Stimulated activated CD4-positive, alpha-beta T cell treated with anti-CD3 and anti-CD28 coated beads, TNF-alpha, amount 100 ng/mL, for 24 hours (primary cell): ENCODE measurements around the gene TENT4A.
"Not testable (repeated sequence)": the region's sequence is repeated elsewhere in the genome, so short reads cannot be mapped to it uniquely, and the experiment has no call there.

Source experiments
- DNase-seq, 3 experiments: peaks; one replicate each; pipeline ENCODE4 v3.0.0-alpha.2; 2020; ENCODE audit warnings: low read depth in 3 of 3

Gene TENT4A

DNA sequence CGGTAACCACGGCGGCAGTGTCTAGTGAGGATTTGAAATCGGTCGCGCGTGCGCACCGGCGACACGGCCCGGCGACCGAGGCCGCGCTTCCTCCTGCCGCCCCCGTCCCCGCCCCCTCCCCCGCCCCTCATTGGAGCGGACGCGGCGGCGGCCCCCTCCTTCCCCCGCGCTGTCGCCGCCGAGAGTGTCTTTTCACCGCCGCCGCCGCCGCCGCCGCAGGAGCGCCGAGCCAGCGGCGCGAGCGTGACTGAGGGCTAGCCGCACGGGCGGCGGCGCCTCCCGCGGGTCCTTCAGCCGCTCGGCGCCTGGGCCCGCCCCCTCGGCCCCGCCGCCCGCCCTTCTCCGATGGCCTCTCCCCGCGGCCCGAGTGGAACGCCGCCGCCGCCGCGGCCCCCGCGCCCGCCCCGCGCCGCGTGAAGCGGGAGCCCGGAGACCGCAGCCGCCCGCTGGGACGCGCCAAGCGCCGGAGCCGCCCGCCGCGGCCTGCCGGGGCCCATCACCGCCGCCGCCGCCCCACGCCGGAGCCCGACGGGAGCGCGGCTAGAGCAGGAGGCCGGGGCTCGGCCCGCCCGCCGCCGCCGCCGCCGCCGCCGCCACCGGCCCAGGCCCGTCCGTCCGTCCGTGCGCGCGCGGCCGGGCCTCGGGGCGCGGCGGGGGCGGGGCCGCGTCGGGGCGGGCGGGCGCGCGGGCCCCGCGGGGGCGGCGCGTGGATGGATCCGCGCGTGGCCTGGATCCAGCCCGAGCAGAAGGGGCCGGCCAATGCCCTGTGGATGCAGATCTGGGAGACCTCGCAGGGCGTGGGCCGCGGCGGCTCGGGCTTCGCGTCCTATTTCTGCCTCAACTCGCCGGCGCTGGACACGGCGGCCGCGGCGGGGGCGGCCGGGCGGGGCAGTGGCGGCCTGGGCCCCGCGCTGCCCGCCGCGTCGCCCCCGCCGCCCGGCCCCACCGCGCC lies at the start of gene TENT4A:
Gene TENT4A, plus strand, starts transcription at position 159 of the 952 bp plus-strand sequence. Its CDS starts 552 bp downstream, at position 711.
- DNase-seq: no peak

GRCh38 chr5:6666762-6667161 lies 46.5 kb upstream of the TENT4A start:
- DNase-seq: no peak

GRCh38 chr5:6667648-6668047 lies 45.6 kb upstream of the TENT4A start:
- no peak for DNase-seq

DNA sequence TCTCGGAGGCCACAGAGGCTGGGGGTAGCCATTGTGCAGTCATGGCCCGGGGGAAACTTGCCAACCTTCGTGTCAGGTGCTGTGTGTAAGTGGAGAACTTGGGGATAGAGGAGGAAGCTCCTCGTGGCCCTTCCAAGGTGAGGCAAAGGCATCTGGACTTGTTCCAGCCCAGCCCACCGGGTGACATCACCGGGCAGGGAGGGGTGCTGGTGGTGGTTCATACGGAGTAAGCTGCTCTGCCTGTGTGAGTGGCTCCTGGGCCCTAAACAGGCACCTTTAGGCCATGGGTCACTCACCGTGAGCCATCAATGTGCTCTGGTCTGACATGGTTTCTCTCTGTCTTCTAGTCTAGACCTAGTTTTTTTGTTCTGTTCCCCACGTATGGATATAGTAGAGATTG lies 44.5 kb upstream of the TENT4A start:
- DNase-seq: not testable (repeated sequence)

GRCh38 chr5:6673031-6673430 lies 40.2 kb upstream of the TENT4A start:
- DNase-seq: no peak

DNA sequence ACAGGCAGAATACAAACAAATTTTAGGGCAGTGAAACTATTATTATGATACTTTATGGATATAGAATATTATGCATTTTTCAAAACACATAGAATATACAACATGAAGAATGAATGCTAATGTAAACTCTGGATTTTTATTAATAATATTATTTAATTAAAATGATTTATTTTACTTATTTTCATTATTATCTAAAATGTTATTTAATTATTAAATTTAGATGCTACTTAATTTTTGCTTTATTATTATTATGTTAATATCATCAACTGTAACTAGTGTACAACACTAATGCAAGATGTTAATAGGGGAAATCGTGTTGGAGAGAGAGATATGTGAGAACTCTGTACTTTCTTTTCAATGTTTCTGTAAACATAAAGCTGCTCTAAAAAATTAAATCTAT lies 39.3 kb upstream of the TENT4A start:
- DNase-seq: no peak

DNA sequence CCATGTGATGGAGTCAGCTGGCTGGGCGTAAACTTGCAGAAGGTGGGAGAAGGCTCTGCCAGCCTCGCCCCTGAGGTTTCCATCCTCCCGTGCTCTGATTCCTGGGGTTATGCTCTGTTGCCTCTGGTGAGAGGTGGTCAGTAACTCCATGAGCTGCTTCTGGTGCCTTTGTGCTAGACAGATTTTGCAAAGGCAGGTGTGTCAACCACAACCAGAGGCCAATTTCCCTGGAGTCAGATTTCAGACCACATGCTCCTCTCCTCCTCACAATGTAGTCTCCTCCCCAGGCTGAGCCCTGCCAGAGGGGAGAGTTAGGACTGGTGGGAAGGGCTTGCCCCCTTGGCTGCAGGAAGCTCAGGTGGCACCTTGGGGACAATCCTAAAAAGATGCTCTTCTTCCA lies 38.8 kb upstream of the TENT4A start:
- DNase-seq: no peak

DNA sequence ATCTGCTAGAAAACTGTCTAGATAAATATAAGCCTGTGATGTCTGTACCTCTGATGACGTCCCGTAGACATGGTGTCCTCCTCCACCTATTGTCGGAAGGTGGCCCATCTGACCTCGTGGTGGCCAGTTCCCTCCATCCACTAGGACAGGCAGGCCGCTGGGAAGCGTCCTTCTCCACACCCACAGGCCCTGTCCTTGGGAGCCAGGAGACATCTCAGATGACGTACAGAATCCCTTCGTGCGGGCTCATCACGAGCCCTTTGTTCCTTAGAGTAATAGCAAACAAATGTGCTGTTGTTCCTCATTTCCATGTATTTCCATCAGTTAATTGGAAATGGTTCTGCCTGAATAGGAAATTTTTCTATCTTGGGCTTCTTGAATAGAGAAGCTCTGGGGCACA lies 38.3 kb upstream of the TENT4A start:
- DNase-seq: no peak

DNA sequence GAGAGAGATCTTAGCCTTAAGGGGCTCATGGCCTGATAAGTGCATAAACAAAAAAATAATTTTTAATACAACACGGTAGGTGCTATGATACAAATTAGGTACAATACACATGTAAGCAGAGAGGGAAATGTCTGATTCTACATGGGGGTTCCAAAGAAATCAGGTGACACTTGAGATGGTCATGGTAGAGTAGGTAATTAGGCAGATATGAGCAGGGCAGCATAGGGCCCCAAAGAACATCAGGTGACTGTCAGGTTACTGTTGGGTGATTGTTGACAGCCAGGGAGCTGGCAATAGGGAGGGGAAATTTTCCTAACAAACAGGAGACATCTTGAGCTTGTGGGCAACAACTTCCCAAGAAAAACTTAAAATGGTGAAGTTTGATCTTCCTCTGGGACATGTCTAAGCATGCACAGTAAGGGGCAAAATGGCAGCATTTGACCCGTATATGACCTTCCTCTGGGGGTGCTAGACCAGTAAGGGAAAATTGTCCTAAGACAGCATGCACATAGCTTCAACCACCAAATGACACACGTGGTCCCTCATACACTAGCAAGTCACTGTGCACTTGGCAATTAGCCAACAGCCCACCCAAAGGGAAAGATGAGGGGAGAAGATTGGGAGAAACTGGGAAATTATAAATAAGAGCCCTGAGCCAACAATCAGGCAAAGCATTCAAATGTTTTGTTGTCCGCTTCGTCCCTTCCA lies 37.3 kb upstream of the TENT4A start:
- no peak for DNase-seq

DNA sequence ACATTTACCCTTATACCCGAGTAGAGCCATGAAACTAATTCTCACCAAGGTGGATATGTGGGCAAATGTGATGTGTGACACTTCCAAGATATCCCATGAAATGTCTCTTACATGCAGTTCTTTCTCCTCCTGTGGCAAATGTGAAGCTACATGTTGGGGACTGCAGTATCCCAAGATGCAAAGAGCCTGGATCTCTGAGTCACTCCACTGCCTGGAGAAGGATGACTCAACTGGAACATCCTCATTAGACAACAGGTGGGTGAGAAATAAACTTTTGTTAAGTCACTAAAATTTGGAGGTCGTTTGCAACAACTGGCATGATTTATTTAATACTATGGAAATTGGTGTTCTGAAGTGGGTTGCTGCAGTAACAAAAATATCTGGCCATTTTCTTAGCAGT lies 36.5 kb upstream of the TENT4A start:
- DNase-seq: no peak

DNA sequence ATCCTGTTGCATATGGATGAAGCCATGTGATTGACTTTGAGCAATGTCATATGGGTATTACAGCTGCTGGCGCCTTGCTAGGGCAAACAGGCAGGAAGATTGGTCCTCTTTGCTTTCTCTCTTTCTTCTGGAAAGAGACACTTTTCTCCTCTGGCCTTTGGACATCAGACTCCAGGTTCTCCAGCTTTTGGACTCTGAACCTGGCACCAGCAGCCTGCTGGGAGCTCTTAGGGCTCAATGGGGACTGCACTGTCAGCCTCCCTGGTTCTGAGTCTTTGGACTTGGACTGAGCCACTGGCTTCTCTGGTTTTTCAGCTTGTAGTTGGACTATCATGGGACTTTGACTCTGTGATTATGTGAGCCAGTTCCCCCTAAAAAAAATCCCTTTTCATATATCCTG lies 34.8 kb upstream of the TENT4A start:
- no peak for DNase-seq

DNA sequence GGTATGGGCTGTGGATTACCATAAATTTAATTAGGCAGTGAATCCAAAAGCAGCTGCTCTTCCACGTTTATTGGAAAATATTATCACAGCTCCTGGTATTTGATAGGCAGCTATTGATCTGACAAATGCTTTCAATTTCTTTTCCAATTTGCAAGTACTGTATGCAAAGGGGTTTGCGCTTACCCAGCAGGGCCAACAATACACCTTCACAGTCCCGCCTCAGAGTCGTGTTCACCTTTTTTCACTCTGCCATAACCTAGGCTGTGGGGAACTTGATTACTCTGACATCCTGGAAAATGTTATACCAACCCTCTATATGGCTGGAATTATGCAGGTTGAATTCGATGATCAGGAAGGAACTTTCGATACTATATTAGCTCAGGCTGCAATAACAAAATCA lies 32.3 kb upstream of the TENT4A start:
- DNase-seq: no peak

DNA sequence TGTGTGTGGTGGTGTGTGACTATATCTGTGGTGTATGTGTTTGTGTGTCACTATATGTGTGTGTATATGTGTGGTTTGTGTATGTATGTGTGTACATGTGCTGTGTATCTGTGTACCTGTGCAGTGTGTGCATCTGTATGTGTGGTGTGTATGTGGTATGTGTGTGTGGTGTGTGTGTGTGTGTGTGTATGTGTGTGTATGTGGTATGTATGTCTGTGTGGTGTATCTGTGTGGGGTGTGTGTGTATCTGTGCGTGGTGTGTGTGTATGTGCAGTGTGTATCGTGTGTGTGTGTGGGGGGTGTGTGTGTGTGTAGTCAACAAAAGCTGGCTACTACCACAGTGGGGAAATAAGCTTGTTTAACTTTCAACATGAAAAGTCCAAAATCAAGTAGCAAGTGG lies 31.6 kb upstream of the TENT4A start:
- no peak for DNase-seq

DNA sequence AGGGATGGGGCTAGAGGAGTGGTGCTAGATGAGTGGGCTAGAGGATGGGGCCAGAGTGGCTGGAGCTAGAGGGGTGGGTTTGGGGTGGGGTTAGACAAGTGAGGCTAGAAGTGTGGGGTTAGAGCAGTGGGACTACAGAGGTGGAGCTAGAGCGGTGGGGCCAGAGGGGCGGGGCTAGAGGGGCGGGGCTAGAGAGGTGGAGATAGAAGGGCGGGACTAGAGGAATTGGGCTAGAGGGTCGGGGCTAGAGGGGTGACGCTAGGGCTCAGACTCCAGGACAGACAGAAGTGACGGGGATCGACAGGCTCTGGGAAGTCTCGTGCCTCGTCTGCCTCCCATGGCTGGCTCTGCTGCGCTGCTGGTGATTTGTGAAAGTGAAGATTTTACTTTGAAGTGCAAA lies 31.0 kb upstream of the TENT4A start:
- DNase-seq: no peak

GRCh38 chr5:6683241-6683640 lies 30.0 kb upstream of the TENT4A start:
- no peak for DNase-seq

DNA sequence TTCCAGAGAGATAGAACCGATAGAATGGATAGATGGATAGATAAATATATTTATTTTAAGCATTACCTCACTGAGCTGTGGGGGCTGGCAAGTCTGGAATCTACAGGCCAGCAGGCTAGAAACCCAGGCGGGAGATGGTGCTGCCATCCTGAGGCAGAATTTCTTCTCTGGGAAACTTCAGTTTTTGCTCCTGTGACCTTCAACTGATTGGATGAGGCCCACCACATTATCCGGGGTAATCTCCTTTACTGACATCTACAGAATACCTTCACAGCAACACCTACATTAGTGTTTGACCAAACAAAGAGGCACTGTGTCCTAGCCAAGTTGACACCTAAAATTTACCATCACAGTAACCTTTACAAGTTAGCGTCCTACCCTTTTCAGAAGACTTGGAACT lies 29.2 kb upstream of the TENT4A start:
- DNase-seq: no peak

- DNase-seq: no peak
These were observed 26.7 kb upstream of the TENT4A start for GRCh38 chr5:6686501-6686900.

DNA sequence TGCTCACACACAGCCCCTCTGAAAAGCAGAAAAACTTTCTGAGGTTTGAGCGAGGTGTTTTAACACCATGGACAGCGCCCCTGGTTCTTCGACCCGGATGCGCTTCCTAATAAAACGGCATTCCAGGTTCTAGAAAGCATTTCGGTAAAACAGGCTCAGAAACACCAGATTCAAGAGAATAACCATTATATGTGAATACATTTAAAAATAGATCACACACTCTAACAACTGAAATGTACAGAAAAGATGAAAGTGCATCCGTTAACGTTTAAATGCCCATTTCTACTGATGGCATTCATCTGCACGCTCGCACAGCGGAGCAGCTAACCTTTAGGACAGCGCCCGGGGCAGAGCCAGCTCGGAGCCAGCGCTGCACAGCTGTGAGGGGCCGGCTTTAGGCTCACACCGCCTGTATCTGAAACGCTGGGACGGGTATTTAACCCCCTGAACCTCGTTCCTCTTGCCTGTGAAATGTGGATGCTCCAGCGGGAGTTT lies 26.3 kb upstream of the TENT4A start:
- no peak for DNase-seq

DNA sequence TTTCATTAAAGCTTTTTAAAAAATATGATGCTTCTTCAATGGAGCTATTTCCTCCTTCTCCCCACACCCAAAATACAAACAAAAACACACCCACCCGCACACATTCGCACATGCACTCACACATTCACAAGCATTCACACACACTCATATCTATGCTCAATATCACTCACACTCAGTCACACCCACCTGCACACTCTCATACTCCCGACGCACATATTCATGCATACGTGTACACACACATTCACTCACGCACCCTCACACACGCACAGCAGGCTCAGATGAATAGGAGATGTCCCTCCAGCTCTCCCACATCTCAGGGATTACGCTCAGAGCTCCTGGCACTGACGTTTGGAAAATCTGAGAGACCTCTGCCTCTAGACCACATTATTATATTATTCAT lies 25.7 kb upstream of the TENT4A start:
- no peak for DNase-seq

- DNase-seq: no peak
These were observed 20.3 kb upstream of the TENT4A start for GRCh38 chr5:6692906-6693305.

DNA sequence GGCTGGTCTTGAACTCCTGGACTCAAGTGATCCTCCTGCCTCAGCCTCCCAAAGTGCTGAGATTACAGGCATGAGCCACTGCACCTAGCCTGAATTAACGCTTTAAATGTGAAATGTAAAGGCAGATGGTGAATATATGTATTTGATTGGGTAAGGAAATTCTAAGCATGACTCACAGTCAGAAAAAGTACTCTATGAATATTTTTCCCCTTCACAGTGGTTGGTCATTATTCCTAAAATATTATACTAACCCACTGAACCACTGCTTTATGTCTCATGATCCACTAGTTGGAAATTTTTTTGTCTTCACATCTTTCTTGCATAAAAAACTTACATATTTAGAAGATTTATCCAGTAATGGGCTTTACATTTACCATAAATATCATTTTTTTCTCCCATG lies 14.5 kb upstream of the TENT4A start:
- DNase-seq: no peak

DNA sequence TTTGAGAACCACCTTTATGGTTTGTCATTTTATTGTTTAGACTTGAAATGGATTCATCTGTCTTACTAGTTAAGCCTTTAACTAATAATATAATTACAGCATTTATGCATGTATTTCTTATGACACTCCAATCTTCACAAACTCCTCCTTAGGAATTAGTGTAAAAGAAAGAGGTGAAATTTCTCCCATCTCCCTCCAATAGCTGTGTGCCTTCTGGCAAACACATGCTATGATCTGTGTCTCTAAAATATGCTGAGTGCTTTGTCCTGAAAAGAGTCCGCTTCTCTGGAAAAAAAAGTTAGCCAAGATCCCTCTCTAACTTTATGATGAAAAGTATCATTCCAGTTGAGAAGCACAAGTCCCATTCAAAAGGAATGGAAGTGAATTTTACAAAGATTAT lies 13.9 kb upstream of the TENT4A start:
- no peak for DNase-seq
